G401.6 (cell line): ENCODE results near the gene FAM90A26.
"Not testable (repeated sequence)": the region's sequence is repeated elsewhere in the genome, so short reads cannot be mapped to it uniquely, and the experiment has no call there.

Experiments
- FAIRE-seq: peaks from 2 replicates; lab custom pipeline; 2012; peaks lifted over from hg19 to GRCh38; lab: Jason Lieb, UNC

FAM90A26 gene, protein sequence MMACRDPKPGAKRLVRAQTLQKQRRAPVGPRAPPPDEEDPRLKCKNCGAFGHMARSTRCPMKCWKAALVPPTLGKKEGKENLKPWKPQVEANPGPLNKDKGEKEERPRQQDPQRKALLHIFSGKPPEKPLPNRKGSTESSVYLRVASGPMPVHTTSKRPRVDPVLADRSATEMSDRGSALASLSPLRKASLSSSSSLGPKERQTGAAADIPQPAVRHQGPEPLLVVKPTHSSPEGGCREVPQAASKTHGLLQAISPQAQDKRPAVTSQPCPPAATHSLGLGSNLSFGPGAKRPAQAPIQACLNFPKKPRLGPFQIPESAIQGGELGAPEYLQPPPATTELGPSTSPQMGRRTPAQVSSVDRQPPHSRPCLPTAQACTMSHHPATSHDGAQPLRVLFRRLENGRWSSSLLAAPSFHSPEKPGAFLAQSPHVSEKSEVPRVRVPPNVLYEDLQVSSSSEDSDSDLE

DNA sequence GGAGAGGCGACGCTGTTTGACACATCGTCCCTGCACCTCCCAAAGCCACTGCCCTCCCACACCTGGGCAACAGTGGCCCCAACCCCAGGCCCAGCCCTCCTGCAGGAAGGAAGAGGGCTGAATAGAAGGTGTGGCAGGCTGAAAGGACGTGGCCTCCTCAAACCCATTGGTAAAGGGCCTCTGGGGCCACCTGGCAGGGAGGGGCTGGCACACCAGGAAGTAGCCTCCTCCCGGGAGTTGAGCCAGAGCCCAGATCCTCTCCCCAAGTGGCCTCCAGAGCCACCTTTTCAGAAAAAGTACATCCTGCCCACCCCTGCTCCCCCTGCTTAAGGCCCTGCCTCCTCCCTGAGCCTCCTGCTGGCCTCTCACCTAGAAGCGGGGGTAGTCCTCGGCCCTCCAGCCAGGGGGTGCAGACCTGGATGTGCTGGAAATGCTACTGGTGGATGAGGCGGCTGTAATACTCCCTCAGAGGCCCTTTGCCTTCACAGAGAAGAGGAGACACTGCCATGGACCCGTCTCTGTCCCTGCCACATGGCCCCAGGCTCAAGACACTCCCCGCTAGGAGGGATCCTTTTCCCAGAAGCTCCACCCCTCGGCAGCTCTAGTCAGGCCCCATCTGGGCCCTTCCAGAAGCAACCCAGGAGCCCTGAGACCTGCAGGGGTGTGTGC, at the start of gene FAM90A26:
Gene FAM90A26 (plus strand): TSS at position 619 of the 669 bp plus-strand sequence. CDS start 2,764 bp downstream, outside the sequence.
- not testable (repeated sequence) for FAIRE-seq

DNA sequence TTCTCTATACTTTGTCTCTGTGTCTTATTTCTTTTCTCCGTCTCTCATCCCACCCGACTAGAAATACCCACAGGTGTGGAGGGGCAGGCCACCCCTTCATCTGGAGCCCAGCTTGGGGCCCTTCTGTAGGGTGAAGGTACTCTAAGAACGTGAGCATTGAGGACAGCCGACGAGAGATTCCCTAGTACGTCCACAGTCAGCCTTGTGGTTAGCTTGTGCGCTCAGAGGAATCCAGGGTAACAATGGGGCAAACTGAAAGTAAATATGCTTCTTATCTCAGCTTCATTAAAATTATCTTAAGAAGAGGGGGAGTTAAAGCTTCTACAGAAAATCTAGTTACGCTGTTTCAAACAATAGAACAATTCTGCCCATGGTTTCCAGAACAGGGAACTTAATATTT, 47.5 kb upstream of the FAM90A26 start:
- not testable (repeated sequence) for FAIRE-seq

DNA sequence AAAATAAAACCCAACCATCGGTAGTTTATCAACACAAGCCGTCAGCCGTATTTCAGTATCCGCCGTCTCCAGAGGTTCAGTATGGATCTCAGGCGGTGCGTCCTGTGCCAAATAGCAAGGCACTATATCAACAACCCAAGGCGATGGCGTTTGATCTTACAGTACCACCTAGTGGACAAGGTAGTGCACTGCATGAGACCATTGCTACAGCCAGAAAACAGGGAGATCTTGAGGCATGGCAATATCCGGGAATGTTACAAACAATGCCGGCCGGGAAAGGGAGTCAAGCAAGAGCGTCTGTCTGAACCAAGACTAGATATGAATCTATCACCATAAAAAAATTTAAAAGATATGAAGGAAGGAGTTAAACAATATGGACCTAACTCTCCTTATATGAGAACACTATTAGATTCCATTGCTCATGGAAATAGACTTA, 46.6 kb upstream of the FAM90A26 start:
- FAIRE-seq: not testable (repeated sequence)

DNA sequence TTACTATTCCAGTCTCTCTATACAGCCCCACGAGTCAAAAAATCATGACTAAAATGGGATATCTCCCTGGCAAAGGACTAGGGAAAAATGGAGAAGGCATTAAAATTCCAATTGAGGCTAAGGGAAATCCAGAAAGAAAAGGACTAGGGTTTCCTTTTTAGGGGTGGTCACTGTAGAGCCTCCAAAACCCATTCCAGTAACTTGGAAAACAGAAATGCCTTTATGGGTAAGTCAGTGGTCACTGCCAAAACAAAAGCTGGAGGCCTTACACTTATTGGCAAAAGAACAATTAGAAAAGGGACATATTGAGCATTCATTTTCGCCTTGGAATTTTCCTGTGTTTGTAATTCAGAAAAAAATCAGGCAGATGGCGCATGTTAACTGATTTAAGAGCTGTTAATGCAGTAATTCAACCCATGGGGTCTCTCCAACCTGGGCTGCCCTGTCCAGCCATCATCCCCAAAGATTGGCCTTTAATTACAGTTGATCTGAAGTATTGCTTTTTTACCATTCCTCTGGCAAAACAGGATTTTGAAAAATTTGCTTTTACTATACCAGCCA, 44.5 kb upstream of the FAM90A26 start:
- not testable (repeated sequence) for FAIRE-seq

DNA sequence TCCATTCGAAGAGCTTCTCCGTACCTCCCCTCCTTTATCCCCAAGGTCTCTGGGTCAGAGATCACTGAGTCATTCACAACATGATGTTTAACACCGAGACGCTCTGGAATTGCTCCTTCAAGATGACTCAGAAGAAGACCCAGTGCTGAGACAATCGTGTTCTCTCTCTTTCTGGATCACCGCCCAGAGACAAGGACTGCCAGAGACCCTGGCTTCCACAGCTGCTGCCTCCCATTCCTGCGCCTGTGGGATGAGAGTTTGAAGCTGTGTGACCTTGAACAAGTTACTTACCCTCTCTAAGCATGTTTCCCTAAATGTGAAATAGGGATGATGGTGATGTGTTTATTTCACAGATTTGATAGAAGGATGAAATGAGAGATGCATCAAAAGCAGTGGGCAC, 38.8 kb upstream of the FAM90A26 start:
- not testable (repeated sequence) for FAIRE-seq

DNA sequence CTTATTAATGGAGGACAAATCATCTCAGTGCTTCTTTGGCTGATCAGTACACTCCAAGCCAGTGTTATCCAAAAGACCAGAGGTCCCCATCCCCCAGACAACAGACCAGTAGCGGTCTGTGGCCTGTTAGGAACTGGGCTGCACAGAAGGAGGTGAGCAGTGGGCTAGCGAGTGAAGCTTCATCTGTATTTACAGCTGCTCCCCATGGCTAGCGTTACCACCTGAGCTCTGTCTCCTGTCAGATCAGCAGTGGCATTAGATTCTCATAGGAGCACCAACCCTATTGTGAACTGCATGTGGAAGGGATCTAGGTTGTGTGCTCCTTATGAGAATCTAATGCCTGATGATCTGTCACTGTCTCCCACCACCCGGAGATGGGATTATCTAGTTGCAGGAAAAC, 37.4 kb upstream of the FAM90A26 start:
- FAIRE-seq: not testable (repeated sequence)

DNA sequence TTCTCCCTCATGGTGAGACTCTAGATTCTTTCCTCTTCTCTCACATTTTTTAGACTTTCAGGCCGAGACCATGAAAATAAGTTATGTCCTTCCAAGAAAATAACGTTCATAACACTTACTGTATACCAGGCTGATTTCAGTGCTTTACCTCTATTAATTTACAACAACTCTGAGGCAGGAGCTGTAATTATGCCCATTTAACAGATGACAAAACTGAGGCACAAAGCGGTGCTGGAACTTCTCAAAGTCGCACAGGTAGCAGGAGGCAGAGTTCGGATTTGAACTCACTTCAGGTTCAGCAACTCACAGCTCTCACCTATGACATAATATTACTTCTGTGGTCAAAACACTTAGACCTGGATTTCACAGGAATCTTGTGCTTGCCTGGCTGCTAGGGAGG, 36.2 kb upstream of the FAM90A26 start:
- FAIRE-seq: not testable (repeated sequence)

DNA sequence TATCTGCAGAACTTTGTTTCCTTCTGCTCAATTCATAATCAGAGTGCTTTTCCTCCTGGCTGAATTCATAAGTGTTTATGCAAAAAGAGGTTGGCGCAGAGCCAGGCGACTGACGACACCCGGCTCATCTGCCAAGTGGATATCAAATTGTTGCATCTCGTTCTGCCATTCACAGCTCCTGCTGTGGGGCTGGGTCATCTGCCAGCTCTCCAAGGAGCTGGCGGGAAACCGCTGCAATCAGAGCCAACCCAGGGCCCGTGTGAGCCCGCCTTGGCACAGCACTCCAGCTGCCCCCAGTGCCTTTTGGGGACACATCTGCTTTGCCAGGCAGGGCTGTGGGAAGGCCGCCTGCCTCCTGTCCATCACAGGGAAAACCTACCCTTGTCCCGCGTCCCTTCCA, 35.7 kb upstream of the FAM90A26 start:
- not testable (repeated sequence) for FAIRE-seq

DNA sequence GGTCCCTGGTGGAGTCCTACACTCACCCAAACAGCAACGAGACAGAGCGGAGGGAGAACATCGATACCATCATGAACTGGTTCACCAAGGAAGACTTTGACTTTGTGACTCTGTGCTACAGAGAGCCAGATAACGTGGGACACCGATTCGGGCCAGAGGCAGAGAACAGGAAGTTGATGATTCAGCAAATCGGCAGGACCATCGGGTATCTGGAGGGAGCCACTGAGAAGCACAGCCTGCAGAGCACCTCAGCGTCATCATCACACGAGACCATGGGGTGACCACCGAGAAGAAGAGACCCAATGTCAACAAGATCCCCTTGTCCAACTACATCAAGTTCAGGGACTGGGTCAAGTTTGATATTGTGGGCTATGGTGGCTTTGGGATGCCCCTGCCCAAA, 29.2 kb upstream of the FAM90A26 start:
- not testable (repeated sequence) for FAIRE-seq

DNA sequence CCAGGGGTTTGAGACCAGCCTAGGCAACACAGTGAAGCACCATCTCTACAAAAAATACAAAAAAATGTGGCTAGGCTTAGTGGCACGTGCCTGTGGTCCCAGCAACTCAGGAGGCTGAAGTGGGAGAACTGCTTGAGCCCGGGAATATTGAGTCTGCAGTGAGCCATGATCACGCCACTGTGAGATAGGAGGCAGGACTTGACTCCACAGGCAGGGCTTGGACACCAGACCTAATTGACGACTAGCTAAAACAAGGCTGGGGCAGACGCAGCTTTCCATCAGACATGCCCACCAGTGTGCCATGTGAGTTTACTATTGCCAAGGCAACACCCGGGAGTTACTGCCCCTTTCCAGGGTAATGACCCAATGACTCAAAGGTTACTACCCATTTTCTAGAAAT, 27.4 kb upstream of the FAM90A26 start:
- FAIRE-seq: not testable (repeated sequence)

DNA sequence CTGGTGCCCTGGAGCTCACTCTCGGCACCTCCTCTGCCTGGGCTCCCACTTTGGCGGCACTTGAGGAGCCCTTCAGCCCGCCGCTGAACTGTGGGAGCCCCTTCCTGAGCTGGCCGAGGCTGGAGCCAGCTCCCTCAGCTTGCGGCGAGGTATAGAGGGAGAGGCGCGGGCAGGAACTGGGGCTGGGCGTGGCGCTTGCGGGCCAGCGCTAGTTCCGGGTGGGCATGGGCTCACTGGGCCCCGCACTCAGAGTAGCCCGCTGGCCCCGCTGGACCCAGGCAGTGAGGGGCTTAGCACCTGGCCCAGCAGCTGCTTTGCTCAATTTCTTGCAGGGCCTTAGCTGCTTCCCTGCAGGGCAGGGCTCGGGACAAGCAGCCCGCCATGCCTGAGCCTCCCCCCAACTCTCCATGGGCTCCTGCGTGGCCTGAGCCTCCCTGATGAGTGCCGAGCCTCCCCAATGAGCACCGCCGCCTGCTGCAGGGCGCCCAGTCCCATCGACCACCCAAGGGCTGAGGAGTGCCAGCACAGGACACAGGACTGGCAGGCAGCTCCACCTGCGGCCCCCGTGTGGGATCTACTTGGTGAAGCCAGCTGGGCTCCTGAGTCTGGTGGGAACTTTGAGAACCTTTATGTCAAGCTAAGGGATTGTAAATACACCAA, 26.7 kb upstream of the FAM90A26 start:
- FAIRE-seq: no peak

DNA sequence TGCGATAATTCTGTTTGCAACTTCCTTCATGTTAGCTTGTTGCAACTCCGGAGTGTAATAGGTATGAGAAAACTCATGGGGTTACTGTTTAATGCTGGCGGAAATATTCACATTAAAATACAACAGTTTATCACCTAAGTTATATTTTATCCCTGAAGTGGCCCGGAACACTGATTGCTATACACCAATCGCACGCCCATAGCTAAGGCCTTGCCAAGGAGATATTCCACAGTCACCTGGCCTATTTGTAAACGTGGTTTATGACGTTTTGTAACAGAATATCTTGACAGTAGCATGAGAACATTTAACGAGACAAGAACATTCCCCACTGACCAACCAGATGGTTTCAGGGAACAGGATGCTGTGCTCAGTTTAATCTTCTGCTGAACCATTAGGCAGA, 23.2 kb upstream of the FAM90A26 start:
- FAIRE-seq: no peak

DNA sequence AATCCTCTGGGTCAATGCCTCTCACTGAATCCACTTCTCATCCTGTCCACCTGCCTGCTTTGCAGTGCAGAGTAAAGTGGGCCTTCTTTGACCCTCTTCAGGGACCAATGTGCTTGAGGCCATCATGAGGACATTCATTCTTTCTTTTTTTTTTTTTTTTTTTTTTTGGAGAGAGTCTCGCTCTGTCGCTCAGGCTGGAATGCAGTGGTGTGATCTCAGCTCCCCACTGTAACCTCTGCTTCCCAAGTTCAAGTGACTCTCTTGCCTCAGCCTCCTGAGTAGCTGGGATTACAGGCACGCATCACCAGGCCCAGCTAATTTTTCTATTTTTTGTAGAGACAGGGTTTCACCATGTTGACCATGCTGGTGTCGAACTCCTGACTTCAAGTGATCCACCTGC, 22.8 kb upstream of the FAM90A26 start:
- not testable (repeated sequence) for FAIRE-seq

DNA sequence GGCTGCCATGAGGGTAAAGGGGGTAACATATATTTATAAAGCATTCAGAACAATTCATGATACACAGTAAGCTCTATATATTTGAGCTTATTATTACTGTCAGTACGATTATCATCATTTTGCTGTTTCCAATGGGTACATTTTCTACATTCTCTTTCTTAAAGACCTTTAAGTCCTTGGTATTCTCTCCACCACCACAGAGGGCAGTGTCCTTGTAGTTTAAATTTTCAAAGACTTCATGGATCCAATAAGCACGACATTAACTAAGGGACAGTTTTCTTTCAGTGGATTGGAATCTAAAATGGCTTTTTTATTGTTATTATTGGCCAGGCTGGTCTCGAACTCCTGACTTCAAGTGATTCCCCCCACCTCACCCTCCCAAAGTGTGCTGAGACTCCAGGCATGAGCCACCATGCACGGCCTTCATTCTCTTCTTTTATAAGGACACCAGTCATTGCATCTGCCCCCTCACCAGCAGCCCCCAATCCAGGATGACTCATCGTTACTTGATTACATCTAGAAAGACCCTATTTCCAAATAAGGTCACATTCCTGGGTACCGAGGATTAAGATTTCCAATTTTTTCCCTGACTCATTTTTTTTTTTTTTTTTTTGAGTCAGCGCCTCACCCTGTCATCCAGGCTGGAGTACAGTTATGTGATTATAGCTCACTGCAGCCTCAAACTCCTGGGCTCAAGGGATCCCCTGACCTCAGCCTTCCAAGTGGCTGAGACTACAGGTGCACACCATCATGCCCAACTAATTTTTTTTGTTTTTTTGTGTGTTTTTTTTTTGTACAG, 21.4 kb upstream of the FAM90A26 start:
- peak; percentile 49 for FAIRE-seq

DNA sequence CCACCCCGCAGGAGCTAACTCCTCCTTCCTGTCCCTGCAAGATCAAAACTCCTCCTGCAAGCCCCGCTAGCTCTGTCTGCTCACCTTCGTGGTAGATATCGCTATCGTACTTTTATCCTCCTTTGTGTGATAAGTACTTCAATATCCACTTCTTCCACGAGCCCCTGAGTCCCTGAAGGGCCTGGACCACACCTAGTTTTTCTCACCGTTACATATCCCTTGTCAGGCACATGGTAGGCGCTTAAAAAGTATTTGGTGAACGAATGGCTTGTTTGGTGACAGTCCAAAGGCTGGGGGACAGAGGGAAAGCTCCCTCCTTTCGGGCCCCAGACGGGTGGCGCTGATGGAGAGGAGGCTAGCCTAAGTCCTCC, 18.4 kb upstream of the FAM90A26 start:
- not testable (repeated sequence) for FAIRE-seq

DNA sequence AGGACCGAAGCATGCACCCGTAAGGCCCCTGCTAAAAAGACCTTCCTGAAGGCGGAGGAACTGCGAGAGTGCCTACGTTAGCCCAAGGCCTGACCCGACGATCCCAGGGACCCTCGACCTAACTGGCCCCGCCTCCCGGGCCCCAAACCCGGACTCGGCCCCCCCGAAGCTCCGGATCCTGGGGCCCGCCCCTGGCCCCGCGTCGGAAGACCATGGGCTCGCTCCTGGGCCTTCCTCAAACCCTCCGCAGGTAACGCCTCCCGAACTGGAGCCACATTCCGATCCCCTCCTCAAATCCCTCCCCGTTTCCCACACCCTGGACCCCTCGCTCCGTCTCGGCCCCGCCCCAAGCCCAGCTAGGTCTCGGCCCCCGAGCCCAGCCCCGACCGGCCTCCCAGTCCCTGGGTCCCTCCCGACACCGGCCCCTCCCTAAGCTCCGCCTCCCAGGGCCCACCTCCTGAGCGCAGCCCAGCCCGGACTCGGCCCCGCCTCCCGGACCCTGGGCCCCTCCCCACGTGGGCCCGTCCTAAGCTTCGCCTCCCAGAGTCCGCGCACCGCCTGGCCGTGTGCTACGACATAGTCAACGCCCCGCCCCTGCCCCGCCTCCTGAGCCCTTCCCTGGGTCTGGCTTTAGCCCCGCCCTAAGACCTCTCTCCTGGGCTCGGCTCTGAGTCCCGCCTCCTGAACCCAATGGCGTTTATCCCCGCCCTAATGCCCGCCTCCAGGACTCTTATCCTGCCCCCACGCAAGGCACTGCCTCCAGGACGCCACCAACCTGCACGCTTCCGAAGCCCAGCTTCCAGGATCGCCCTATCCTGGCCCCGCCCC, 17.8 kb upstream of the FAM90A26 start:
- FAIRE-seq: peak; percentile 99

DNA sequence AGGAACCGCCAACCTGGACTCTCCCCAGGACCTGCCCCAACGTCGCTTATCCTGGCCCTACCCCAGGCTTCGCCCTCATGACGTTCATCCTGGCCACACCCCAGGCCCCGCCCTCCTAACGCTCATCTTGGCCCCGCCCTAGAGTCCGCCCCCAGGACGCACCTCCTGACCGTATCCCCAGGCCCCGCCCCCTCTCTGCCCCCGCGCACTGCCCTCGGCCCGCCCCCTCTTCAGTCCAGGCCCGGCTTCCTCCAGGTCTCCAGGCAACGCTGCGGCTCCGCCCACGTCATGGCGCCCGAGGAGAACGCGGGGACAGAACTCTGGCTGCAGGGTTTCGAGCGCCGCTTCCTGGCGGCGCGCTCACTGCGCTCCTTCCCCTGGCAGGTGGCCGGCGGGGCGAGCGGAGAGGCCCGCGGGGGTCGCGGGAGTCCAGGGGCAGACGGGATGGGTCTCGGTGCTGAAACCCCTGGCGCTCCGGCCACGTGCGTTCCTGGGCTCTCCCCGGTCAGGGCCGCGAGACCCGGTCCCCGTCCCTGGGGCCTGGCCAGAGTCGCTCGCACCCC, 17.1 kb upstream of the FAM90A26 start:
- not testable (repeated sequence) for FAIRE-seq

DNA sequence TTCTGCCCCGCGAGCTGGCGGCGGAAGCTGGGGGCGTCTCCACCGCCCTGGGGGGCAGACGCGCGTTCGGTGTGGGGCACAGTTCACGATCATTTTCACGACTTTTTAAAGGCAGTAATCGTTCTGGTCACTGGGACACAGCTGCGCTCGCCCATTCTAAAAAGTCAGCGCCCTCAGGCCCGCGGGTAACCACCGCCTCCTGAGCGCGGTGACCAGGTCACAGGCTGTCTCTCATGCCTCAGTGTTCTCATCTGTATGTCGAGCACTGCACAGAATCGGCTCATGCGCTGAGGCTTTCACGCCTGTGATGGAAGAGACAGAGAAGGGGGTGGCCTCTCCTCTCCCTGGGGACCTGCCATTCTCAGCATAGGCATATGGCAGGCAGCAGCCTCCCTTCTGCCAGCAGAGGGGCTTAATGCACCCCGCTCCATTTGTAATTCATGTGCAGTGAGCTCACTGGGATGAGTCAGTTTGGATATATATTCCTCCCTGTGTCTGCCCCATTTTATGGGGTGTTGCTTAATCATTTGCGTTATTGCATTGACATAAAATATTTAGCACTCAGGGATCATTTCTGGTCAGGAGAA, 16.5 kb upstream of the FAM90A26 start:
- FAIRE-seq: not testable (repeated sequence)

DNA sequence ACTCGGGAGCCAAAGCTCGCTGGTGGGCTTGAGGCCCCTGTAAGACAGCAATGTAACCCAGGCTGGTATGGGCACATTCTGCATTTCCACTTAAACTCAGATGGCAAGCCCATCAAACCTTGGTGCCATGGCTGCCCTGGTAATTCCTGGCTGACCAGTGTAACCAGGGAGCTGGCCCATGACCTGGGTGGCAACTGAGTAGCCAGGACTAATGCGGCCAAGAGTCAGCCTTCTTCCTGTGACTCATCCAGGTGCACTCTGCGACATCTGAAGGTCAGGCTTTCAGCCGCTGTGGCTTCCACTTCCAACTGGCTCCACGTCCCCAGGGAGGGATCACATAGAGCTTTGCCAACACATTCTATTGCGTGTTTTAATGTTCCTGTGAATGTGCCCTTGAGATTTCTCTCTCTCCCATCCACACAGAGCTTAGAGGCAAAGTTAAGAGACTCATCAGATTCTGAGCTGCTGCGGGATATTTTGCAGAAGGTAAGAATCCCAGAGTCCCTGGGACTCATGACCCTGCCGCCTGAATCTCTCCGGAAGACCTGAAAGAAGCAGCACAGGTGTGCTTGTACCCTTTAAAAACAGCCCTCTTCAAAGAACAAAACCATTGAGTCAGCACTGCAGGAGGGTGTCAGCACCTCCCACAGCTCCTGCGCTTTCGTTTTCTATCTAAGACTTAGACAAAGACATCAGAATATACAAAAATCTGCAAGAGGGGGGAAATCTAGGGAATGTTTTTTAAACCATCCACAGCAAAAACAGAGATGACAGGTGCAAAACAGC, 14.9 kb upstream of the FAM90A26 start:
- not testable (repeated sequence) for FAIRE-seq
